GM21529 (cell line): ENCODE data around the gene GATD1.
A peak's percentile ranks its signal among the peaks of the same experiment; 100 is the strongest.

Source experiments
- ATAC-seq: cut with Tn5 transposase; IDR thresholded peaks from one replicate; pipeline ENCODE4 v1.9.1; 2021; ENCODE audit not compliant: unreplicated experiment

The GATD1 gene

GRCh38 chr11:813072-813455, 35.8 kb upstream of the GATD1 start:
- no peak for ATAC-seq

- ATAC-seq: no peak
Measured at GRCh38 chr11:812390-812789, 35.1 kb upstream of the GATD1 start.

GRCh38 chr11:811446-812245, 34.4 kb upstream of the GATD1 start:
- ATAC-seq: no peak

GRCh38 chr11:810040-810567, 32.8 kb upstream of the GATD1 start:
- no peak for ATAC-seq

GRCh38 chr11:809287-810039, 32.2 kb upstream of the GATD1 start, which contains the start of gene RPLP2:
RPLP2 (plus strand) TSS chr11:809967; CDS start chr11:810235, 268 bp downstream.
- peak; percentile 72 for ATAC-seq

GRCh38 chr11:808427-809286, 31.4 kb upstream of the GATD1 start:
- peak; percentile 1 for ATAC-seq

GRCh38 chr11:804599-804964, 27.3 kb upstream of the GATD1 start:
- no peak for ATAC-seq

- no peak for ATAC-seq
Measured at GRCh38 chr11:803770-804598, 26.7 kb upstream of the GATD1 start.

- ATAC-seq: no peak
Measured at GRCh38 chr11:803467-803742, 26.1 kb upstream of the GATD1 start.

GRCh38 chr11:802693-803466, 25.6 kb upstream of the GATD1 start:
- no peak for ATAC-seq

- ATAC-seq: no peak
Measured at GRCh38 chr11:802018-802617, 24.8 kb upstream of the GATD1 start.

- no peak for ATAC-seq
Measured at GRCh38 chr11:801097-801780, 24.0 kb upstream of the GATD1 start.

GRCh38 chr11:800473-800872, 23.2 kb upstream of the GATD1 start:
- ATAC-seq: no peak

GRCh38 chr11:799641-800316, 22.5 kb upstream of the GATD1 start:
- ATAC-seq: no peak

- peak; percentile 55 for ATAC-seq
Measured at GRCh38 chr11:798093-798713, 20.9 kb upstream of the GATD1 start, which contains the start of gene SLC25A22. SLC25A22 (minus strand) TSS chr11:798281; CDS start chr11:795006, 3,275 bp downstream.

GRCh38 chr11:797296-798092, 20.2 kb upstream of the GATD1 start:
- peak; percentile 53 for ATAC-seq
